OCI-LY3 (cell line): ENCODE results near the gene GPR45.

Source experiments
- H2AFZ ChIP-seq: fragments of 200-600, 300-600 bp; shearing (Covaris generic); 2 replicates; pipeline ENCODE4 v1.6.0; 2014; ENCODE audit warnings: antibody characterized with exemption, low read depth, low read length
- H3K27ac ChIP-seq: fragments of 200-600, 300-600 bp; sonication (generic); 2 replicates; pipeline ENCODE4 v1.5.1; 2014; ENCODE audit warnings: mild to moderate bottlenecking, low read length, moderate library complexity, mixed read lengths
- H3K27me3 ChIP-seq: fragments of 200-600, 300-600 bp; sonication (generic); 2 replicates; pipeline ENCODE4 v1.6.1; 2014; ENCODE audit warnings: low read depth, low read length, mixed read lengths
- H3K36me3 ChIP-seq: fragments of 200-600, 300-600 bp; sonication (generic); replicated peaks from 2 replicates; pipeline ENCODE3; 2014; ENCODE audit warnings: low read depth, low read length, mixed read lengths
- H3K4me1 ChIP-seq: fragments of 300-600, 200-600 bp; sonication (generic); 2 replicates; pipeline ENCODE4 v1.6.1; 2014; ENCODE audit warnings: low read length, mixed read lengths
- H3K4me2 ChIP-seq: fragments of 200-600, 300-600 bp; sonication (generic); 2 replicates; pipeline ENCODE4 v1.6.1; 2014; ENCODE audit warnings: low read length, mixed read lengths
- H3K4me3 ChIP-seq: fragments of 300-600, 200-600 bp; sonication (generic); 2 replicates; pipeline ENCODE4 v1.5.1; 2014; ENCODE audit warnings: antibody characterized with exemption, mild to moderate bottlenecking, low read length, moderate library complexity
- H3K79me2 ChIP-seq: fragments of 300-600, 200-600 bp; shearing (Covaris generic); 2 replicates; pipeline ENCODE4 v1.6.1; 2014; ENCODE audit warnings: mild to moderate bottlenecking, low read length, mixed read lengths
- H3K9ac ChIP-seq: fragments of 300-600, 200-600 bp; shearing (Covaris generic); 2 replicates; pipeline ENCODE4 v1.6.0; 2014; ENCODE audit warnings: mild to moderate bottlenecking, low read length, moderate library complexity
- H3K9me3 ChIP-seq: fragments of 200-600, 300-600 bp; shearing (Covaris generic); 2 replicates; pipeline ENCODE4 v1.6.1; 2014; ENCODE audit warnings: low read length, mixed read lengths; ENCODE audit not compliant: insufficient read depth
- H4K20me1 ChIP-seq: fragments of 200-600, 300-600 bp; sonication (generic); 2 replicates; pipeline ENCODE4 v1.6.1; 2016; ENCODE audit warnings: low read length, mixed read lengths; ENCODE audit not compliant: insufficient read depth
- CTCF ChIP-seq: fragments of 200-600, 300-600 bp; sonication (generic); IDR thresholded peaks from 2 replicates; pipeline ENCODE4 v1.5.1; 2014; ENCODE audit warnings: antibody characterized with exemption, low read length, low read depth
- EZH2phosphoT487 ChIP-seq: fragments of 200-600 bp; shearing (Covaris generic); IDR thresholded peaks from 2 replicates; pipeline ENCODE4 v1.6.1; 2018; ENCODE audit warnings: antibody characterized with exemption, mixed run types, low read depth

The GPR45 gene

GRCh38 chr2:105287692-105288091 lies 46.1 kb downstream of the GPR45 start:
- peak overlapping the region; percentile 27 for H3K9ac ChIP-seq
- H3K4me1 ChIP-seq: peaks cover 10% of the 10 kb centered on the region
- peaks cover 54% of the 10 kb centered on the region for H3K36me3 ChIP-seq
- peak overlapping the region; percentile 29 for H3K27ac ChIP-seq
- H3K27me3 ChIP-seq: no peaks in the 10 kb centered on the region
- H2AFZ ChIP-seq: peak overlapping the region; percentile 47; the same call in 1 of the 2 replicates
- H3K4me2 ChIP-seq: 0 out of 2 replicates have a peak overlapping the region, but pooled peaks have one; percentile 3
- TF ChIP-seq EZH2phosphoT487 (no peak), CTCF (peak; percentile 82)
- no peak overlapping the region for H3K4me3 ChIP-seq
- no peaks in the 10 kb centered on the region for H4K20me1 ChIP-seq
- H3K79me2 ChIP-seq: 0 out of 2 replicates have a peak, but pooled peaks cover 3% of the 10 kb centered on the region
- H3K9me3 ChIP-seq: no peaks in the 10 kb centered on the region

GRCh38 chr2:105288133-105288532 lies 46.6 kb downstream of the GPR45 start:
- TF ChIP-seq EZH2phosphoT487: no peak
- TF ChIP-seq CTCF: no peak
- Histone ChIP-seq H3K4me3 (no peak overlapping the region), H3K36me3 (peaks cover 58% of the 10 kb centered on the region)

DNA sequence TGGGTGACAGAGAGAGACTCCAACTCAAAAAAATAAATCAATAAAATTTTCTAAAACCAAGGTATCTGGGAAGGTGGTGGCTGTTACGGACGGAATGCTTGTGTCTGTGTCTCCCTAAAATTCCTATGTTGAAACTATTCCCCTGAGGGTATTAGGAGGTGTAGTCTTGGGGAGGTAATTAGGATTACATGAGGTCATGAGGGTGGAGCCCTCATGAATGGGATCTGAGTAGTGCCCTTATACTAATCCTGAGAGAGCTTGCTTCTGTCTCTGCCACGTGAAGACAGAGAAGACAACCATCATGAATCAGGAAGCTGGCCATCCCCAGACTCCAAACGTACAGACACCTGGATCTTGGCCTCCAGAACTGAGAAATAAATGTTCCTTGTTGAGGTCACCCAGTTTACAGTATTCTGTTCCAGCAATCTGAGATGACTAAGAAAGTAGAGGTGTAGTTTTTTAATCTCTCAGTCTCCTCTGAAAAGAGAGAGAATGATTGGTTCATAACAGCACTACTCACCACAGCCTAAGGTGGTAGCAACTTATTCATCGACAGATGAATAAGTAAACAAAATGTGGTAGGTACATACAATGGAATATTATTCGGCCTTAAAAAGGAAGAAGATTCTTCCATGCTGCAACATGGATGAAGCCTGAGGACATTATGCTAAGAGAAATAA lies 49.6 kb downstream of the GPR45 start:
- Histone ChIP-seq H3K4me3 (no peak overlapping the region), H2AFZ (no peak overlapping the region), H3K4me1 (peaks cover 16% of the 10 kb centered on the region), H4K20me1 (no peaks in the 10 kb centered on the region), H3K36me3 (peaks cover 51% of the 10 kb centered on the region), H3K4me2 (no peak overlapping the region), H3K27ac (no peak overlapping the region), H3K79me2 (0 out of 2 replicates have a peak, but pooled peaks cover 8% of the 10 kb centered on the region), H3K9ac (no peak overlapping the region), H3K27me3 (no peaks in the 10 kb centered on the region), H3K9me3 (no peaks in the 10 kb centered on the region)
- TF ChIP-seq CTCF (no peak), EZH2phosphoT487 (no peak)

More at GRCh38 chr2:105288133-105288532, 46.6 kb downstream of the GPR45 start:
- H3K9me3 ChIP-seq: no peaks in the 10 kb centered on the region
- peaks cover 10% of the 10 kb centered on the region for H3K4me1 ChIP-seq
- no peak overlapping the region for H3K9ac ChIP-seq
- no peaks in the 10 kb centered on the region for H3K27me3 ChIP-seq
- H3K79me2 ChIP-seq: 0 out of 2 replicates have a peak, but pooled peaks cover 3% of the 10 kb centered on the region
- peak overlapping the region; percentile 18; the same call in 1 of the 2 replicates for H2AFZ ChIP-seq
- H4K20me1 ChIP-seq: no peaks in the 10 kb centered on the region
- peak overlapping the region; percentile 29; the same call in 1 of the 2 replicates for H3K27ac ChIP-seq
- H3K4me2 ChIP-seq: 0 out of 2 replicates have a peak overlapping the region, but pooled peaks have one; percentile 3

GRCh38 chr2:105291981-105292380 lies 50.4 kb downstream of the GPR45 start:
- H3K9ac ChIP-seq: no peak overlapping the region
- peaks cover 16% of the 10 kb centered on the region for H3K4me1 ChIP-seq
- TF ChIP-seq EZH2phosphoT487 (no peak), CTCF (no peak)
- H3K4me3 ChIP-seq: no peak overlapping the region
- no peaks in the 10 kb centered on the region for H3K9me3 ChIP-seq
- no peaks in the 10 kb centered on the region for H4K20me1 ChIP-seq
- H2AFZ ChIP-seq: no peak overlapping the region
- H3K4me2 ChIP-seq: no peak overlapping the region
- H3K27ac ChIP-seq: no peak overlapping the region
- 0 out of 2 replicates have a peak, but pooled peaks cover 8% of the 10 kb centered on the region for H3K79me2 ChIP-seq
- H3K27me3 ChIP-seq: no peaks in the 10 kb centered on the region
- peaks cover 48% of the 10 kb centered on the region for H3K36me3 ChIP-seq
